HEK293 (cell line): ENCODE results near the gene EHMT1.

Experiments used
- CTCF ChIP-seq: fragments of 450-650 bp; formaldehyde crosslinking; IDR thresholded peaks from 2 replicates; pipeline ENCODE4 v1.5.1; 2016; ENCODE audit warnings: missing biosample characterization, missing genetic modification characterization
- GLI2 ChIP-seq: fragments of 450-650 bp; formaldehyde crosslinking; IDR thresholded peaks from 2 replicates; pipeline ENCODE4; 2017; ENCODE audit warnings: missing biosample characterization, missing genetic modification characterization, low read depth, borderline replicate concordance
- SETDB1 ChIP-seq: IDR thresholded peaks from one replicate; pipeline ENCODE4 v1.6.1; 2017; ENCODE audit warnings: mild to moderate bottlenecking, low read length, moderate library complexity, mixed read lengths; ENCODE audit not compliant: insufficient read length
- SP3 ChIP-seq: fragments of 450-650 bp; formaldehyde crosslinking; IDR thresholded peaks from 2 replicates; pipeline ENCODE4 v1.5.1; 2016; ENCODE audit warnings: missing biosample characterization, missing genetic modification characterization
- ZBTB21 ChIP-seq: fragments of 450-650 bp; formaldehyde crosslinking; IDR thresholded peaks from 2 replicates; pipeline ENCODE4 v1.5.1; 2017; ENCODE audit warnings: missing biosample characterization, missing genetic modification characterization
- ZBTB44 ChIP-seq: fragments of 450-650 bp; IDR thresholded peaks from 2 replicates; pipeline ENCODE4 v1.5.1; 2018; ENCODE audit warnings: missing biosample characterization, mild to moderate bottlenecking, missing genetic modification characterization
- ZNF132 ChIP-seq: fragments of 450-650 bp; formaldehyde crosslinking; IDR thresholded peaks from 2 replicates; pipeline ENCODE4 v1.5.1; 2017; ENCODE audit warnings: missing biosample characterization, missing genetic modification characterization, borderline replicate concordance
- ZNF2 ChIP-seq: fragments of 450-650 bp; formaldehyde crosslinking; IDR thresholded peaks from 2 replicates; pipeline ENCODE4 v1.5.1; 2016; ENCODE audit warnings: missing biosample characterization, missing genetic modification characterization
- ZNF549 ChIP-seq: fragments of 450-650 bp; IDR thresholded peaks from 2 replicates; pipeline ENCODE4 v1.5.1; 2018; ENCODE audit warnings: missing biosample characterization, missing genetic modification characterization, mild to moderate bottlenecking, inconsistent platforms, moderate library complexity
- TF ChIP-seq, protein P1 (sequence below): fragments of 450-650 bp; formaldehyde crosslinking; IDR thresholded peaks from 2 replicates; pipeline ENCODE4 v1.5.1; 2016; ENCODE audit warnings: missing biosample characterization, missing genetic modification characterization
- TF ChIP-seq, protein P2 (sequence below): fragments of 450-650 bp; formaldehyde crosslinking; IDR thresholded peaks from 2 replicates; pipeline ENCODE4 v1.5.1; 2016; ENCODE audit warnings: missing biosample characterization, missing genetic modification characterization
- TF ChIP-seq, protein P3 (sequence below): fragments of 450-650 bp; formaldehyde crosslinking; IDR thresholded peaks from 2 replicates; pipeline ENCODE4 v1.5.1; 2017; ENCODE audit warnings: missing biosample characterization, missing genetic modification characterization

DNA sequence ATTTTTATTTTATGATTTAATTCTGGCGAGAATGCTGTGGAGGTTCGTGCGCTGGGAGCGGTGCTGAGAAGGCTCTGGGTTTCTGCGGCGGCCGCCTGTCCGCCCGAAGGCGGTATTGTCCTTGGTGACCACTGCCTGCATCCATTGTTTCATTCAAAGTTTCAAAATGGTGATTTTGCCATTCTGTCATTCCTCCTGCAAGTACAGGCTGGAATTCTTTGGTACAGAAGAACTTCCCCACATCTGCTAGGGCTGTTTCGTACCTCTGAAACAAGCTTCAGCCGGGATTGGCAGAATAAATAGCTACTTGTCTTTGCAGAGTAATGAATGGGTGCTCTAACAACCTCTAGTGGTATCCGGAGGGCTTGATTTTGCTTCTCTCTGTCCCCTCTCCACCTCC is 146.2 kb downstream of the EHMT1 start:
- no peak for TF ChIP-seq CTCF (tag by site-specific recombination)
- TF ChIP-seq, protein P1, sequence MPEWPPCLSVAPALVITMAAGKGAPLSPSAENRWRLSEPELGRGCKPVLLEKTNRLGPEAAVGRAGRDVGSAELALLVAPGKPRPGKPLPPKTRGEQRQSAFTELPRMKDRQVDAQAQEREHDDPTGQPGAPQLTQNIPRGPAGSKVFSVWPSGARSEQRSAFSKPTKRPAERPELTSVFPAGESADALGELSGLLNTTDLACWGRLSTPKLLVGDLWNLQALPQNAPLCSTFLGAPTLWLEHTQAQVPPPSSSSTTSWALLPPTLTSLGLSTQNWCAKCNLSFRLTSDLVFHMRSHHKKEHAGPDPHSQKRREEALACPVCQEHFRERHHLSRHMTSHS (tag by site-specific recombination), result no peak
- no peak for TF ChIP-seq ZNF549 (tag by site-specific recombination)
- no peak for TF ChIP-seq ZBTB44 (tag by site-specific recombination)
- TF ChIP-seq SP3 (tag by site-specific recombination), result no peak
- TF ChIP-seq ZBTB21, result no peak
- no peak for TF ChIP-seq ZNF132 (tag by site-specific recombination)
- TF ChIP-seq, protein P2, sequence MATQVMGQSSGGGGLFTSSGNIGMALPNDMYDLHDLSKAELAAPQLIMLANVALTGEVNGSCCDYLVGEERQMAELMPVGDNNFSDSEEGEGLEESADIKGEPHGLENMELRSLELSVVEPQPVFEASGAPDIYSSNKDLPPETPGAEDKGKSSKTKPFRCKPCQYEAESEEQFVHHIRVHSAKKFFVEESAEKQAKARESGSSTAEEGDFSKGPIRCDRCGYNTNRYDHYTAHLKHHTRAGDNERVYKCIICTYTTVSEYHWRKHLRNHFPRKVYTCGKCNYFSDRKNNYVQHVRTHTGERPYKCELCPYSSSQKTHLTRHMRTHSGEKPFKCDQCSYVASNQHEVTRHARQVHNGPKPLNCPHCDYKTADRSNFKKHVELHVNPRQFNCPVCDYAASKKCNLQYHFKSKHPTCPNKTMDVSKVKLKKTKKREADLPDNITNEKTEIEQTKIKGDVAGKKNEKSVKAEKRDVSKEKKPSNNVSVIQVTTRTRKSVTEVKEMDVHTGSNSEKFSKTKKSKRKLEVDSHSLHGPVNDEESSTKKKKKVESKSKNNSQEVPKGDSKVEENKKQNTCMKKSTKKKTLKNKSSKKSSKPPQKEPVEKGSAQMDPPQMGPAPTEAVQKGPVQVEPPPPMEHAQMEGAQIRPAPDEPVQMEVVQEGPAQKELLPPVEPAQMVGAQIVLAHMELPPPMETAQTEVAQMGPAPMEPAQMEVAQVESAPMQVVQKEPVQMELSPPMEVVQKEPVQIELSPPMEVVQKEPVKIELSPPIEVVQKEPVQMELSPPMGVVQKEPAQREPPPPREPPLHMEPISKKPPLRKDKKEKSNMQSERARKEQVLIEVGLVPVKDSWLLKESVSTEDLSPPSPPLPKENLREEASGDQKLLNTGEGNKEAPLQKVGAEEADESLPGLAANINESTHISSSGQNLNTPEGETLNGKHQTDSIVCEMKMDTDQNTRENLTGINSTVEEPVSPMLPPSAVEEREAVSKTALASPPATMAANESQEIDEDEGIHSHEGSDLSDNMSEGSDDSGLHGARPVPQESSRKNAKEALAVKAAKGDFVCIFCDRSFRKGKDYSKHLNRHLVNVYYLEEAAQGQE (tag by site-specific recombination), result no peak
- no peak for TF ChIP-seq SETDB1
- no peak for TF ChIP-seq ZNF2
- TF ChIP-seq, protein P3, sequence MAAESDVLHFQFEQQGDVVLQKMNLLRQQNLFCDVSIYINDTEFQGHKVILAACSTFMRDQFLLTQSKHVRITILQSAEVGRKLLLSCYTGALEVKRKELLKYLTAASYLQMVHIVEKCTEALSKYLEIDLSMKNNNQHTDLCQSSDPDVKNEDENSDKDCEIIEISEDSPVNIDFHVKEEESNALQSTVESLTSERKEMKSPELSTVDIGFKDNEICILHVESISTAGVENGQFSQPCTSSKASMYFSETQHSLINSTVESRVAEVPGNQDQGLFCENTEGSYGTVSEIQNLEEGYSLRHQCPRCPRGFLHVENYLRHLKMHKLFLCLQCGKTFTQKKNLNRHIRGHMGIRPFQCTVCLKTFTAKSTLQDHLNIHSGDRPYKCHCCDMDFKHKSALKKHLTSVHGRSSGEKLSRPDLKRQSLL (tag by site-specific recombination), result no peak
- no peak for TF ChIP-seq GLI2 (tag by site-specific recombination)
